Vagina (tissue), 2 donors: ENCODE data around the gene BMAL1. TPM values are rescaled to one million over a fixed set of nuclear protein-coding genes. Genes with fewer than 3 reads are reported as not detected.
"Not testable (repeated sequence)": the region's sequence is repeated elsewhere in the genome, so short reads cannot be mapped to it uniquely, and the experiment has no call there.

Source experiments
- DNase-seq, 2 donors: peaks; one replicate each; pipeline ENCODE4 v3.0.0-alpha.2; 2017; ENCODE audit errors: extremely low spot score in 2 of 2
- H3K27ac ChIP-seq: fragments of 200-600 bp; sonication (generic); one replicate; pipeline ENCODE4 v1.5.1; 2019
- H3K27me3 ChIP-seq: fragments of 200-600 bp; sonication (generic); one replicate; pipeline ENCODE4 v1.5.1; 2019
- H3K36me3 ChIP-seq, 2 donors: fragments of 200-600 bp; sonication (generic); one replicate each; pipeline ENCODE4 v1.5.1; 2017 to 2019
- H3K4me1 ChIP-seq: fragments of 200-600 bp; sonication (generic); one replicate; pipeline ENCODE4 v1.5.1; 2019
- H3K4me3 ChIP-seq, 2 donors: fragments of 200-600 bp; sonication (generic); 1 replicate in 1 of 2; 2 replicates in 1 of 2; pipeline ENCODE4 v1.5.1; 2016 to 2019
- H3K9me3 ChIP-seq: fragments of 200-600 bp; sonication (generic); one replicate; pipeline ENCODE4 v1.5.1; 2019
- POLR2A ChIP-seq, 2 donors: fragments of 450-650 bp; IDR thresholded peaks; one replicate each; pipeline ENCODE4 v1.6.1; 2017; ENCODE audit warnings: antibody characterized with exemption in 2 of 2, mild to moderate bottlenecking in 2 of 2, moderate library complexity in 2 of 2
- POLR2AphosphoS5 ChIP-seq, 2 donors: sonication (generic); formaldehyde crosslinking; IDR thresholded peaks; one replicate each; pipeline ENCODE4 v1.9.0; 2017; ENCODE audit warnings: antibody characterized with exemption in 2 of 2, mild to moderate bottlenecking in 2 of 2, low read depth in 1 of 2; ENCODE audit not compliant: insufficient read depth in 1 of 2
- intact Hi-C: fragments of 100-400 bp; cut with DNase I; formaldehyde crosslinking; loops from one replicate; pipeline ENCODE4 v1.15.1; 2023
- total RNA-seq: library from RNA; depleted of rRNA; stranded (reverse); fragments of >200 nt; gene quantifications from one replicate; pipeline ENCODE4 v1.2.3, GENCODE V29; 2016
- TF ChIP-seq, protein P1 (sequence below), 3 experiments: fragments of 450-650 bp in 2 of 3; fragments of 200-600 bp in 1 of 3; sonication (generic) in 1 of 3; IDR thresholded peaks; one replicate each; pipeline ENCODE4 v1.5.1; 2017 to 2019; ENCODE audit warnings: antibody characterized with exemption in 3 of 3, mild to moderate bottlenecking in 2 of 3, moderate library complexity in 2 of 3

The BMAL1 gene
- total RNA-seq, 1 donor from 2014 or later: 44.0 TPM

DNA sequence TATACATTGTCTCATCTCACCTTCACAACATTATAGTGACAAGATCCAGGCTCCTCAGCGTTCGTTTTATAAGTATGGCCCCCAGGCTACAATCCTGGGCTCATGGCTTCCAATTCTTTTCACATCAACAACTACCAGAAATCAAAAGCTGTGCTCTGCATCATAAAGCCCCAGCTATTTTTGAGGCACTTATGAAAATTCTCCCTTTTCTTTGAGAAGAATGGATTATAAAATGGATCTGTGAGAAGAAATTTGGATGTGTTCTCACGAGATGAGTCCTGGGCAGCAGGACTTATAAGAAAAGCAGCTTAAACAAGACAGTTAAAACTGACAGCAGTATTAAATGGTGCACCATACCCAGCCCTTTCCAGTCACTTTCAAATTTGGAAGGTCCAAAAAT is 105.2 kb downstream of the BMAL1 start:
- TF ChIP-seq POLR2A (IDR thresholded peaks at IDR 0.05) (no peak), POLR2AphosphoS5 (IDR thresholded peaks at IDR 0.05; ENCODE audit: insufficient read depth in 1 of 2, low read depth in 1 of 2) (no peak)
- TF ChIP-seq, protein P1, sequence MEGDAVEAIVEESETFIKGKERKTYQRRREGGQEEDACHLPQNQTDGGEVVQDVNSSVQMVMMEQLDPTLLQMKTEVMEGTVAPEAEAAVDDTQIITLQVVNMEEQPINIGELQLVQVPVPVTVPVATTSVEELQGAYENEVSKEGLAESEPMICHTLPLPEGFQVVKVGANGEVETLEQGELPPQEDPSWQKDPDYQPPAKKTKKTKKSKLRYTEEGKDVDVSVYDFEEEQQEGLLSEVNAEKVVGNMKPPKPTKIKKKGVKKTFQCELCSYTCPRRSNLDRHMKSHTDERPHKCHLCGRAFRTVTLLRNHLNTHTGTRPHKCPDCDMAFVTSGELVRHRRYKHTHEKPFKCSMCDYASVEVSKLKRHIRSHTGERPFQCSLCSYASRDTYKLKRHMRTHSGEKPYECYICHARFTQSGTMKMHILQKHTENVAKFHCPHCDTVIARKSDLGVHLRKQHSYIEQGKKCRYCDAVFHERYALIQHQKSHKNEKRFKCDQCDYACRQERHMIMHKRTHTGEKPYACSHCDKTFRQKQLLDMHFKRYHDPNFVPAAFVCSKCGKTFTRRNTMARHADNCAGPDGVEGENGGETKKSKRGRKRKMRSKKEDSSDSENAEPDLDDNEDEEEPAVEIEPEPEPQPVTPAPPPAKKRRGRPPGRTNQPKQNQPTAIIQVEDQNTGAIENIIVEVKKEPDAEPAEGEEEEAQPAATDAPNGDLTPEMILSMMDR (IDR thresholded peaks at IDR 0.05): no peak
- Histone ChIP-seq H3K27ac (no peak overlapping the region), H3K4me3 (no peak overlapping the region), H3K9me3 (no peaks in the 10 kb centered on the region), H3K36me3 (peaks cover 0 to 54% of the 10 kb centered on the region in 2 donors), H3K4me1 (no peaks in the 10 kb centered on the region), H3K27me3 (no peaks in the 10 kb centered on the region)
- no peak for DNase-seq
- intact Hi-C loops: no loop called here

DNA sequence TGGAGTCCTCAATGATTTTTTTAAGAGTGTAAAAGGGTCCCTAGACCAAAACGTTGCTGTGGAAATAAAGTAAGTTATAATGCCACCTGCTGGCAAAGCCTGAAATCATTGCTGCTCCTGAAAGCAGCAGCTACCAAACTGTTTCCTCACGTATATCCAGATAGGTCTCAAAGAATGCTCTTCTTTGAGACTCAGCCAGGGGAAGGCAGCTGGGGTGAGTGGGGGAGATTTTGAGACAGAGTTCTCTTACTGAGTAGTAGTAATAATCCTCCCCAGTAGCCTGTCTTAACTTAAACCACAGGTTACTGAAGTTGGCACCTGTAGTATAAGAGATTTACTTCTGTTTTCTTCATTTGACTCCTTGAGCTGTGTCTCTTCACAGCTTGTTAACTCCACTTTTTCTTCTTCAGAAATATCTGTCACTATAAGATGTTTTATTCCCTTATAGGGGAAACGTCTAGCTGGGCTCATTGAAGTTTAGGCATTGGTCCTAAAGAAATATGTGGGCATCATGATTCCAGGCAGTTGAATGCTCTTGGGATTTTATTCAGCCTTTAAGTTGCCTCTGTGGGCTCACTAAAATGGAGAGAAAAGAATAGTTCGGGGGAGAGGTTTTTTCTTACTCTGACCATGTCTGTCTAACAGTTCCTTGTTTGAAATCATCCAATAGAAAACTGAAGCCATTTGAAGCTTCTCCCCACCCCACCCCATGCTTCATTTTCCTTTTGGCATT is 107.5 kb downstream of the BMAL1 start:
- Histone ChIP-seq H3K27me3 (no peaks in the 10 kb centered on the region), H3K27ac (no peak overlapping the region), H3K4me3 (no peak overlapping the region), H3K4me1 (no peaks in the 10 kb centered on the region), H3K9me3 (no peaks in the 10 kb centered on the region), H3K36me3 (peaks cover 0 to 40% of the 10 kb centered on the region in 2 donors)
- intact Hi-C loops: no loop called here
- TF ChIP-seq, protein P1 (IDR thresholded peaks at IDR 0.05): peak in 2 of 3 experiments; percentile 8 to 24
- TF ChIP-seq POLR2AphosphoS5 (IDR thresholded peaks at IDR 0.05; ENCODE audit: insufficient read depth in 1 of 2, low read depth in 1 of 2): no peak
- DNase-seq: no peak

DNA sequence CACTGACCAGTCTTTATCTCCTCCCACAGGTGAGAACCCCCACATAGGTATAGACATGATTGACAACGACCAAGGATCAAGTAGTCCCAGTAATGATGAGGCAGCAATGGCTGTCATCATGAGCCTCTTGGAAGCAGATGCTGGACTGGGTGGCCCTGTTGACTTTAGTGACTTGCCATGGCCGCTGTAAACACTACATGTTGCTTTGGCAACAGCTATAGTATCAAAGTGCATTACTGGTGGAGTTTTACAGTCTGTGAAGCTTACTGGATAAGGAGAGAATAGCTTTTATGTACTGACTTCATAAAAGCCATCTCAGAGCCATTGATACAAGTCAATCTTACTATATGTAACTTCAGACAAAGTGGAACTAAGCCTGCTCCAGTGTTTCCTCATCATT is 109.0 kb downstream of the BMAL1 start:
- Histone ChIP-seq H3K36me3 (peaks cover 0 to 34% of the 10 kb centered on the region in 2 donors), H3K4me3 (no peak overlapping the region), H3K9me3 (no peaks in the 10 kb centered on the region), H3K4me1 (no peaks in the 10 kb centered on the region), H3K27ac (no peak overlapping the region), H3K27me3 (no peaks in the 10 kb centered on the region)
- no peak for TF ChIP-seq POLR2A (IDR thresholded peaks at IDR 0.05)
- TF ChIP-seq, protein P1 (IDR thresholded peaks at IDR 0.05): no peak
- no peak for TF ChIP-seq POLR2AphosphoS5 (IDR thresholded peaks at IDR 0.05; ENCODE audit: insufficient read depth in 1 of 2, low read depth in 1 of 2)
- no peak for DNase-seq
- intact Hi-C loops: no loop called here

DNA sequence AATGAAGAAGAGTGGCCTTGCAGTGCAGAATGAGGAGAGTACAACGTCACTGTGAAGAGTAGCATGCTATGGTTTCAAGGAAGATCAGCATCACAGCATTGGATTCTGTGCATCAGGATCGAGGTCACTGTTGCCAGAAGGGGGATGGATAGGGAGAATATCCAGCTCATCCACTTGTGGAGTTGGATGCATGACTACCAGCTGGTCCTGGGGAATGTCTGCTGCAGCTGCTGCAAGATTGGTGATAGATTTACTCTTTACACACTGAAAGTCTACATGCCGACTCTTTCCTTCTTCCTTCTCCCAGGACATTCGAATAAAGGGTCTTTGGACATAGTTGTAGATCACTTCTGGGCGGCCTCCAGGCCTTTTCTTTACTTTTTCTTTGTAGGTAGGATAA is 111.2 kb downstream of the BMAL1 start:
- H3K27ac ChIP-seq: no peak overlapping the region
- DNase-seq: no peak
- H3K4me3 ChIP-seq: no peak overlapping the region
- TF ChIP-seq, protein P1 (IDR thresholded peaks at IDR 0.05): no peak
- TF ChIP-seq POLR2A (IDR thresholded peaks at IDR 0.05): no peak
- no peak for TF ChIP-seq POLR2AphosphoS5 (IDR thresholded peaks at IDR 0.05; ENCODE audit: insufficient read depth in 1 of 2, low read depth in 1 of 2)
- no peaks in the 10 kb centered on the region for H3K9me3 ChIP-seq
- H3K4me1 ChIP-seq: no peaks in the 10 kb centered on the region
- intact Hi-C loops: no loop called here
- H3K36me3 ChIP-seq: peaks cover 0 to 27% of the 10 kb centered on the region in 2 donors
- H3K27me3 ChIP-seq: no peaks in the 10 kb centered on the region

DNA sequence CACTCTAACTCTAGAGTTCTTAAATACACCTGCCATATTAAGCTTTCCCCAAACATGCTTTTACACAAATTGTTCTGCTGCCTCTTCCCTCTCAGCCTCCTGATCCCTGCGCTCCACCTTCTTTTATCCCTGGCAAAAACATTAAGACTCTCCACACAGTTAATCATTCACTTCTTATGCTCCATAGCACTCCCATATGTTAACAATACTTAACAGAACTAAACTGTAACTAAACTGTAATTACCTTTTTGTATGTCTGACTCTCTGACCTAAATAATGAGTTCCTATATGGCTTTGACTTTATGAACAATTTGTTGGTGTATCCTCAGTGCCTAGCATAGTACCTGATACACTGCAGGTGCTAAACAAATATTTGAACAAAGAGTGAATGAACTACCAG is 113.6 kb downstream of the BMAL1 start:
- Histone ChIP-seq H3K4me1 (no peaks in the 10 kb centered on the region), H3K36me3 (peaks cover 0 to 26% of the 10 kb centered on the region in 2 donors), H3K4me3 (no peak overlapping the region), H3K9me3 (no peaks in the 10 kb centered on the region), H3K27me3 (no peaks in the 10 kb centered on the region), H3K27ac (no peak overlapping the region)
- no peak for DNase-seq
- no peak for TF ChIP-seq POLR2A (IDR thresholded peaks at IDR 0.05)
- no peak for TF ChIP-seq POLR2AphosphoS5 (IDR thresholded peaks at IDR 0.05; ENCODE audit: insufficient read depth in 1 of 2, low read depth in 1 of 2)
- TF ChIP-seq, protein P1 (IDR thresholded peaks at IDR 0.05): no peak
- intact Hi-C loops: no loop called here

DNA sequence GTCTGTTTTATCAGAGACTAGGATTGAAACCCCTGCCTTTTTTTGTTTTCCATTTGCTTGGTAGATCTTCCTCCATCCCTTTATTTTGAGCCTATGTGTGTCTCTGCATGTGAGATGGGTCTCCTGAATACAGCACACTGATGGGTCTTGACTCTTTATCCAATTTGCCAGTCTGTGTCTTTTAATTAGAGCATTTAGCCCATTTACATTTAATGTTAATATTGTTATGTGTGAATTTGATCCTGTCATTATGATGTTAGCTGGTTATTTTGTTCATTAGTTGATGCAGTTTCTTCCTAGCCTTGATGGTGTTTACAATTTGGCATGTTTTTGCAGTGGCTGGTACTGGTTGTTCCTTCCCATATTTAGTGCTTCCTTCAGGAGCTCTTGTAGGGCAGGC is 120.7 kb downstream of the BMAL1 start:
- H3K4me3 ChIP-seq, DNase-seq, H3K27ac ChIP-seq, H3K4me1 ChIP-seq, H3K27me3 ChIP-seq, H3K9me3 ChIP-seq, intact Hi-C loops: not testable (repeated sequence)
- H3K36me3 ChIP-seq: peaks cover 0 to 34% of the 10 kb centered on the region in 2 donors
